NOMO-1 (cell line): Measurements from ENCODE around the gene AGTR1.
"Not testable (repeated sequence)": the region's sequence is repeated elsewhere in the genome, so short reads cannot be mapped to it uniquely, and the experiment has no call there.

Source experiments
- DNase-seq, 2 experiments: peaks; one replicate each; lab custom pipeline; 2025; ENCODE audit not compliant: unreplicated experiment in 2 of 2; lab: John Stamatoyannopoulos, UW

Gene AGTR1

DNA sequence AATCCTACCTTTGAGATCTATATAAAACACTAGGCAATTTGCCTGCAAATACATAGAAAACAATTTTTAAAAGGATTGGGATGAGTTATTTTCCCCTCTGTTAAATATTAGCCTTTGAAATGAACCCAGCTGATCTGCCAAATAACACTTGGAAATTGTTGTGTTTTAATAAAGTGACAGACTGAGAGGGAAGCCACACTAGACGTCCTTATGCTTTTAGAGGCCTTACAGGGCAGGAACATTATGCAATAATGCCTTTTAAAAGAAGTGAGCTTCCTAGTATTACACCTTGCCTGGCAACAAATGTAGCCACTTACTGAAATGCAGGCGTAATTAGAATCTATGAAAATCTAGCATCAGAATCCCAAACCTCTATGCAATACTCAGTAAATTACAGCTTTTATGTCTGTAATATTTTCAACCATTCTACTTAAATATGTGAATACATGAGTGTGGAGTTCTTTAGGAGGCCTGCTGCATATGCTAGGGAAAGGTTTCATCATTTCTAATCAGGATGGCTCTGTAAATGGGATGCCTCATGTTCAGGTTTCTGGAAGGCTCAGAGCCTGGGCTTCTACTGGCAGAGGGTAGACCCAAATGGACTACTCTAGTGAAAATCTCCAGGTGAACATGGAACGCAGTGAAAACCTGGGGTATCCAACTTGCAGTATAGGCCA, 20.3 kb downstream of the AGTR1 start:
- DNase-seq: no peak

- peak in 1 of 2 experiments; percentile 23 for DNase-seq
Measured at GRCh38 chr3:148718982-148719862, 21.5 kb downstream of the AGTR1 start.

DNA sequence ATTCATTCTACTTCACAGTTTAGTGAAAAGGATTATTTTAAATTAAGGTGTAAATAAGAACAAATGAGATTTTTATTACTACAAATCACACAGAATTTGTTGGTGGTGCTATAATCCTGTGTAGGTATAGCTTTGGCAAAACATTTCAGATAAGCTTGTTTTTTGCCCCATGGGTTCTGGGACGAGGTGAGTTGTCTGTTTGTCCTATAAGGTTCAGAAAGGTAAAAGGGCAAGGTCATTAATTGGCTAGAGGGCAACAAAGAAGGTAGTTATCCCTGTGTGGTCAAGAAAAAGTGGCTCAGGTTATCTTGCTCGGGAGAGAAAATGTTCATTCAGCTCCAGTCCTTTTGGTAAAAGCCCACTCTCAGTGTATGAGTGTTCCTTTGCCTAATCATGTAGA, 23.2 kb downstream of the AGTR1 start:
- no peak for DNase-seq

- DNase-seq: no peak
Measured at GRCh38 chr3:148723631-148724030, 25.9 kb downstream of the AGTR1 start.

GRCh38 chr3:148727231-148727630, 29.5 kb downstream of the AGTR1 start:
- DNase-seq: peak; percentile 53 to 75

GRCh38 chr3:148728753-148729152, 31.1 kb downstream of the AGTR1 start:
- no peak for DNase-seq

DNA sequence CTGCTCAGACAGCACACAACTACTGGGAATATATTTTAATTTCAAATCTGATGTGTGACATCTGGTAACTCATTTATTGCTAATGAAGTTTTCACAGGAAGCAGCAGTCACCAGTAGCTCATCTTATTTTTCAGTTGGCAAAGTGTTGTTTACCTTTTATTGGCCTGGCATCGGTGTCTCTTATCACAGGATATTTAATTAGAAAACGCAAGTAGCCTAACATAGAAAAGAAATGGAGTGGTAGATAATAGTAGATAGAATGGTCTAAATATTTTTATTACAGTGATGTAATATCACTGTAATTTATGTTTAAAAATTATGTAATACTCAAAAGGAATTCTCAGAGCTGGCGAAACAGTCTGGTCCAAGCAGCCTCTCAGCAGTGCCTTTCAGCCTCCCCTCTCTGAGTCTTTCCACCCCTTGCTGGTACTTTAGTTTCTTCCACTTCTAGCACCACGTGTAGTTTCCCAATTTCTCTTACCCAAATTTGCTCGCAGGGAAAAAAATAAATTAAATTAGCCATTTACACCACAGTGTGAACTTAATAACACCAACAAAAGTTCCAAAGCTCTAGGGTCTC, 31.9 kb downstream of the AGTR1 start:
- no peak for DNase-seq

GRCh38 chr3:148730676-148731075, 33.0 kb downstream of the AGTR1 start:
- DNase-seq: no peak

- peak; percentile 45 to 54 for DNase-seq
Measured at GRCh38 chr3:148735597-148735996, 37.9 kb downstream of the AGTR1 start.

GRCh38 chr3:148736086-148736485, 38.4 kb downstream of the AGTR1 start:
- no peak for DNase-seq

DNA sequence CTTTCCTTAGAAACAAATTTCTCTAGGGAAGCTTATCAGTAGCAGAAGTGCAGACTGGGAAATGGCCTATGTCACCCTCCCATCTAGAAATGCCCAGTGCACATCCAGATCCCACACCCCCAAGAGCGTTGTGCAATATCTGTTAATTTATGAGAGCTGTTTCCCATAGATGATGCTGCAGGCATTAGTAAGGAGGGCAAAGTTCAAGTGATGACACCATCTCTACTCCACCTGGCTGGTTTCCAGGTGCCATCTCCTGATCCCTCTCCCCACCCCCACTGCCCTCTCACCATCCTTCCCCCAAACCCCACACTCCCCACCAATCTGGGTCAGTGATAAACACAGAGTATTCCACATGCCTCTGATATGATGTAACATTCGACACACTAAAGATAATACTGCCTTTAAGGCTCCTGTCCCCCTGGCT, 39.4 kb downstream of the AGTR1 start:
- DNase-seq: peak; percentile 21 to 56

GRCh38 chr3:148739720-148740119, 42.0 kb downstream of the AGTR1 start:
- DNase-seq: no peak

- DNase-seq: no peak
Measured at GRCh38 chr3:148740291-148740690, 42.6 kb downstream of the AGTR1 start.

DNA sequence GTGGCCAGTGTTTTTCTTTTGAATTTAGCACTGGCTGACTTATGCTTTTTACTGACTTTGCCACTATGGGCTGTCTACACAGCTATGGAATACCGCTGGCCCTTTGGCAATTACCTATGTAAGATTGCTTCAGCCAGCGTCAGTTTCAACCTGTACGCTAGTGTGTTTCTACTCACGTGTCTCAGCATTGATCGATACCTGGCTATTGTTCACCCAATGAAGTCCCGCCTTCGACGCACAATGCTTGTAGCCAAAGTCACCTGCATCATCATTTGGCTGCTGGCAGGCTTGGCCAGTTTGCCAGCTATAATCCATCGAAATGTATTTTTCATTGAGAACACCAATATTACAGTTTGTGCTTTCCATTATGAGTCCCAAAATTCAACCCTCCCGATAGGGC, 43.5 kb downstream of the AGTR1 start:
- no peak for DNase-seq

GRCh38 chr3:148742118-148742517, 44.4 kb downstream of the AGTR1 start:
- DNase-seq: no peak

GRCh38 chr3:148746053-148746452, 48.4 kb downstream of the AGTR1 start:
- DNase-seq: no peak

DNA sequence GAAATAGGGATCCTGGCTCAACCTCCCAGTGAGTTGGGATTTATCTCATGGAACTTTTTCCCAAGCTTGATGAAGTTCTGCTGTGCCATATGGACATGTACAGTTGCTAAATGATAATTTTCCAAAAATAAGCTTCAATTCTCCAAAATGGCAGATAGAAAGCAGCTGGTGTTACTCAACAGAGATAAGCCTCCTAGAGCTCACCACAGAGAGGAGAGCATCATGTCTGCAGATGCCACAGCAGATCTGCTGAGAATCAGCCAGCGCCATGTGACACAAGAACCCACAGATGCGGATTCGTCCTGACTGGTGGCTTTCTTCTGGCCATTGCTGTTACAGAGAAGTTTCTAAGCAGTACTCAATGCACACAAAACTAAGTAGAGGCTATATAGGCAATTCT, 50.6 kb downstream of the AGTR1 start:
- no peak for DNase-seq

DNA sequence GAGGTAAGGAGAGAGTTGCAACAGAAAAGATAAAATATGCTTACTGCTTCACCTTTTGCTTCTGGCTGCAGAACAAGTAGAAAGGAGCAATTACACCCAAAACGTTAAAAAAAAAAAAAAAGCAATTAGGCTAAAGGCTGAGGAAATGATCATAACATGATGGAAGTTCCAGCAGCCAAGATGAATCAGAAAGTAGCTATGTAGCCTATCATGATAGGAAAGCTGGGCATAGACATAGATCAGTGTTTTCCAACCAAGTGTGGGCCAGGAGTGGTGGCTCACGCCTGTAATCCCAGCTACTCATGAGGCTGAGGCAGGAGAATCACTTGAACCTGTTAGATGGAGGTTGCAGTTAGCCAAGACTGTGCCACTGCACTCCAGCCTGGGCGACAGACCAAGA, 52.6 kb downstream of the AGTR1 start:
- DNase-seq: no peak

- no peak for DNase-seq
Measured at GRCh38 chr3:148751461-148751860, 53.8 kb downstream of the AGTR1 start.

GRCh38 chr3:148753385-148753784, 55.7 kb downstream of the AGTR1 start:
- DNase-seq: not testable (repeated sequence)

- DNase-seq: no peak
Measured at GRCh38 chr3:148755570-148755969, 57.9 kb downstream of the AGTR1 start.

- peak; percentile 66 to 73 for DNase-seq
Measured at GRCh38 chr3:148756311-148756710, 58.6 kb downstream of the AGTR1 start.
